ENCODE data around the gene TTLL10.

DNA sequence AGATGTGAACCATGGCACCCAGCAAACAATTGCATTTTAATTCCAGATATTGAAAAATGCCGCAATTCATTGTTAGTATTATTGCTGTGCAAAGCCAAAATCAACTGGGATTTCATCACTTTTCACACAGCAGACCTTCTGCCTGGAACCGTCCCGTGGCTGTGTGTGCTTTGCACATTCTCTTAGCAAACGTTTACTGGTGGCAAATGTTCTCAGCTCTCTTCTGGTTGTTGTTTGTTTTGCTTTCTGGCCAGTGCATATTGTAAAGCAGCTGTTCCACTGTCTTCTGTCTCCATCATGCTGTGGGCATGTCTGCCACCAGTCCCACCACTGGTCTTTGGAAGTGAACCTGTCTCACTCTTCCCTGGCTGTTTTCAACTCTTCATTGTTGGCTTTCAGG lies 19.8 kb upstream of the TTLL10 start:
- TF ChIP-seq, protein P1, sequence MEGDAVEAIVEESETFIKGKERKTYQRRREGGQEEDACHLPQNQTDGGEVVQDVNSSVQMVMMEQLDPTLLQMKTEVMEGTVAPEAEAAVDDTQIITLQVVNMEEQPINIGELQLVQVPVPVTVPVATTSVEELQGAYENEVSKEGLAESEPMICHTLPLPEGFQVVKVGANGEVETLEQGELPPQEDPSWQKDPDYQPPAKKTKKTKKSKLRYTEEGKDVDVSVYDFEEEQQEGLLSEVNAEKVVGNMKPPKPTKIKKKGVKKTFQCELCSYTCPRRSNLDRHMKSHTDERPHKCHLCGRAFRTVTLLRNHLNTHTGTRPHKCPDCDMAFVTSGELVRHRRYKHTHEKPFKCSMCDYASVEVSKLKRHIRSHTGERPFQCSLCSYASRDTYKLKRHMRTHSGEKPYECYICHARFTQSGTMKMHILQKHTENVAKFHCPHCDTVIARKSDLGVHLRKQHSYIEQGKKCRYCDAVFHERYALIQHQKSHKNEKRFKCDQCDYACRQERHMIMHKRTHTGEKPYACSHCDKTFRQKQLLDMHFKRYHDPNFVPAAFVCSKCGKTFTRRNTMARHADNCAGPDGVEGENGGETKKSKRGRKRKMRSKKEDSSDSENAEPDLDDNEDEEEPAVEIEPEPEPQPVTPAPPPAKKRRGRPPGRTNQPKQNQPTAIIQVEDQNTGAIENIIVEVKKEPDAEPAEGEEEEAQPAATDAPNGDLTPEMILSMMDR (IDR thresholded peaks at IDR 0.05; ENCODE audit: control extremely low read depth in 1 of 3, insufficient read depth in 1 of 3, low read depth in 1 of 3, low read length in 3 of 3): no peak
- TF ChIP-seq EZH2 (IDR thresholded peaks at IDR 0.05; ENCODE audit: low read depth, low read length, severe bottlenecking) (no peak), EP300 (IDR thresholded peaks at IDR 0.05; ENCODE audit: borderline replicate concordance in 1 of 2, low read depth in 2 of 2, low read length in 2 of 2) (no peak), JUND (IDR thresholded peaks at IDR 0.05; ENCODE audit: low read length) (no peak), GABPA (IDR thresholded peaks at IDR 0.05; ENCODE audit: borderline replicate concordance, insufficient read depth, low read length) (no peak), TAF1 (IDR thresholded peaks at IDR 0.05; ENCODE audit: low read depth, low read length) (no peak), TBP (IDR thresholded peaks at IDR 0.05; ENCODE audit: low read depth, low read length) (no peak), CTBP2 (IDR thresholded peaks at IDR 0.05; ENCODE audit: borderline replicate concordance, insufficient read depth, insufficient read length, low read length) (no peak)

All from H1 (cell line).